Measurements from ENCODE around the gene EMILIN2. TPM values are rescaled to one million over a fixed set of nuclear protein-coding genes. Genes with fewer than 3 reads are reported as not detected.
"Not testable (repeated sequence)": the region's sequence is repeated elsewhere in the genome, so short reads cannot be mapped to it uniquely, and the experiment has no call there.

Gene EMILIN2
- total and polyA plus RNA-seq, 10 donors = 7.5 to 47.7 (median 21.3) TPM

DNA sequence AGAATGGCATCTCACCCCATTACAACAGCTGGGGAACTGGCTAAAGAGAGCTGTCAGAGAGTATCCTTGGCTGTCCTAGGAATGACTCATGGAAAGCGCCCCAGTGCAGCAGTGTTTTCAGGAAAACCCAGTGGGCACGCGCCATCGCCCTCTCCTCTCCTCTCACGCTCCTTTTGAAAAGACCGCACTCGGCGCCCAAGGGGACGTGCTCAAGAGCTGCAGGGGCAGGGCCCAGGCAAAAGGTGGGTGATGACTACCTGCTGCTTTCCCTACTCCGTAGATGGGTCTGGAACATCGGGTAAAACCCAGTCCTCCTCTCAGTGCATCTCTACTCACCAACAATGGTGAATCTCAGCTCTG is 68.1 kb downstream of the EMILIN2 start:
- intact Hi-C loops (cut with DNase I; ENCODE audit: low total_unique reads) = no loop called here
- Histone ChIP-seq H3K9me3 (no peaks in the 10 kb centered on the region), H3K27ac (no peak overlapping the region), H3K36me3 (peaks cover 4 to 98% (median 64%) of the 10 kb centered on the region in 6 donors), H3K4me1 (peaks cover 12 to 25% (median 23%) of the 10 kb centered on the region in 6 donors), H3K27me3 (replicated peaks in 1 of 7) (no peaks in the 10 kb centered on the region), H3K4me3 (no peak overlapping the region)
- DNase-seq = no peak
- 90 to 99% (median 97%) methylated on average over 11 of the region's 11 CpGs for WGBS, 5 donors
- TF ChIP-seq POLR2AphosphoS5 (IDR thresholded peaks at IDR 0.05) = peak in 1 of 3 donors; percentile 47
- TF ChIP-seq, protein P1, sequence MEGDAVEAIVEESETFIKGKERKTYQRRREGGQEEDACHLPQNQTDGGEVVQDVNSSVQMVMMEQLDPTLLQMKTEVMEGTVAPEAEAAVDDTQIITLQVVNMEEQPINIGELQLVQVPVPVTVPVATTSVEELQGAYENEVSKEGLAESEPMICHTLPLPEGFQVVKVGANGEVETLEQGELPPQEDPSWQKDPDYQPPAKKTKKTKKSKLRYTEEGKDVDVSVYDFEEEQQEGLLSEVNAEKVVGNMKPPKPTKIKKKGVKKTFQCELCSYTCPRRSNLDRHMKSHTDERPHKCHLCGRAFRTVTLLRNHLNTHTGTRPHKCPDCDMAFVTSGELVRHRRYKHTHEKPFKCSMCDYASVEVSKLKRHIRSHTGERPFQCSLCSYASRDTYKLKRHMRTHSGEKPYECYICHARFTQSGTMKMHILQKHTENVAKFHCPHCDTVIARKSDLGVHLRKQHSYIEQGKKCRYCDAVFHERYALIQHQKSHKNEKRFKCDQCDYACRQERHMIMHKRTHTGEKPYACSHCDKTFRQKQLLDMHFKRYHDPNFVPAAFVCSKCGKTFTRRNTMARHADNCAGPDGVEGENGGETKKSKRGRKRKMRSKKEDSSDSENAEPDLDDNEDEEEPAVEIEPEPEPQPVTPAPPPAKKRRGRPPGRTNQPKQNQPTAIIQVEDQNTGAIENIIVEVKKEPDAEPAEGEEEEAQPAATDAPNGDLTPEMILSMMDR (IDR thresholded peaks at IDR 0.05 in 8 of 11, conservative IDR thresholded peaks at IDR 0.05 in 3 of 11) = no peak
- no peak for TF ChIP-seq POLR2A (IDR thresholded peaks at IDR 0.05)

DNA sequence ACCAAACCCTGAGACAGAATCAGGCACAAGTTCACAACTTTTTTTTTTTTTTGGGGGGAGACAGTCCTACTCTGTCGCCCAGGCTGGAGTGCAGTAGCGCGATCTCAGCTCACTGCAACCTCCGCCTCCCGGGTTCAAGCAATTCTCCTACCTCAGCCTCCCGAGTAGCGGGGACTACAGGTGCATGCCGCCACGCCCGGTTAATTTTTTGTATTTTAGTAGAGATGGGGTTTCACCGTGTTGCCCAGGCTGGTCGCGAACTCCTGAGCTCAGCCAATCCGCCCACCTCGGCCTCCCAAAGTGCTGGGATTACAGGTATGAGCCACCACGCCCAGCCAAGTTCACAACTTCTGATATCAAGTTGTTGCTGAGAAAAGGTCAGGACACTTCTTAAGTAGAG is 68.7 kb downstream of the EMILIN2 start:
- H3K36me3 ChIP-seq = peaks cover 4 to 98% (median 65%) of the 10 kb centered on the region in 6 donors
- H3K4me3 ChIP-seq; H3K9me3 ChIP-seq; intact Hi-C loops (cut with DNase I; ENCODE audit: low total_unique reads); DNase-seq; H3K27me3 ChIP-seq (replicated peaks in 1 of 7): not testable (repeated sequence)
- peaks cover 12 to 25% (median 23%) of the 10 kb centered on the region in 6 donors for H3K4me1 ChIP-seq
- peak overlapping the region in 1 of 8 donors; percentile 55 for H3K27ac ChIP-seq
- WGBS, 5 donors = 90 to 97% (median 92%) methylated on average over 16 of the region's 16 CpGs

DNA sequence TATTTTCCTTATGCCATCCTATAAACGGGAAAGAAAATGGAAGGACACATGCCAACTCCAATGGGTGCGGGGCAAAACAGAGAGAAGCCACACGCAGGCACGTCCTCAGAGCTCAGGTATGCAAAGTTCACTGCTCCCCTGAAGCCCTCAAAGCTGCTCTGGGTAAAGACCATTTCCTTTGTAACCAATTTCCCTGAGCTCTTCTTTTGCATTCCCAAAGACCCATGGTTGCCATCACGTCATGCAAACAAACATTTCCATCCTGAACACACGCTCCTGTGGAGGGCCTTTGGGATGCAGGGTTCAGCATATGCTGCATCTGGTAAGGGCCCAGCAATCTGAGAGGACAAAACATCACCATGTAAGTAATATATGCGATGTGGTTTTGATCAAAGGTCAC is 69.4 kb downstream of the EMILIN2 start:
- Histone ChIP-seq H3K36me3 (peaks cover 4 to 98% (median 70%) of the 10 kb centered on the region in 6 donors), H3K27ac (peak overlapping the region in 4 of 8 donors; percentile 55 to 72 (median 64)), H3K4me1 (peaks cover 12 to 25% (median 23%) of the 10 kb centered on the region in 6 donors), H3K27me3 (replicated peaks in 1 of 7) (no peaks in the 10 kb centered on the region), H3K9me3 (no peaks in the 10 kb centered on the region), H3K4me3 (no peak overlapping the region)
- no peak for DNase-seq
- intact Hi-C loops (cut with DNase I; ENCODE audit: low total_unique reads) = no loop called here
- TF ChIP-seq POLR2AphosphoS5 (IDR thresholded peaks at IDR 0.05) (no peak), POLR2A (IDR thresholded peaks at IDR 0.05) (no peak)
- TF ChIP-seq, protein P1 (IDR thresholded peaks at IDR 0.05 in 8 of 11, conservative IDR thresholded peaks at IDR 0.05 in 3 of 11) = no peak
- 90 to 94% (median 93%) methylated on average over 7 of the region's 7 CpGs for WGBS, 5 donors

DNA sequence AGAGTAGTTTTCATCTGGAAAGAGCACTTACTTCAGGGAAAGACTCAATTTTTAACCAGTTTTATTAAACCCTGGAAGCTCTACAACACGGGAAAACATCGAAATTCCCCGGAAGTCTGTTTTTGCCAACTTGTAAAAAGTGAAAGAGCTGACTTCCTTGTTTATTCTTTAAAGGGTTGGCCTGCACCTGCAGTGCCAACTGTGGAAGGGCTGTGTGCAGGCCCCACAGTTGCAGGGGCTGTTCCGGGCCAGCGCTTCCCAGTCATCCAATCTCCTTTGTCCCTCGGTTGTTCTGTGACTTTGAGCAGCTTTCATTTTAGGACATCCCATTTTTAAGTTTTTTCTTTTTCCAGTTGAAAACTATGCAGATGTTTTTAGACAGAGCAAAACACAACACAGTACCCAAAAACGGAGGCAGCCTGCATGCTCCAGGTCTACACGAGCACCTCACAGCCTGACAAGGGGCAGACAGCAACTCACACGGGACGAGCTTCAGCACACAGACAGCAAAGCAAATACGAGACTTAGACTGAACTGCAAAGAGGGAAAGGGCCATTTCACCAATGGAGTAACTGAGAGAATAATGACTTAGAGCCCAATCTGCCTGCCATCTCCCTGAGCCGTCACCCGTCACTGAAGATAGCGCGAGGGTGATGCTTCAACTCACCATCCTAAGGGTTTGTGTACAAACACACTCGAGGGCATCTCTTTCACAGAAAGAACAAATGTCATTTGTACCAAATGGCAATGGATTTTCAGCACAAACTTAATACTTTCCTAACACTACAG is 70.6 kb downstream of the EMILIN2 start:
- peaks cover 4 to 98% (median 75%) of the 10 kb centered on the region in 6 donors for H3K36me3 ChIP-seq

More for the DNA sequence above, 70.6 kb downstream of the EMILIN2 start:
- no peaks in the 10 kb centered on the region for H3K9me3 ChIP-seq
- peaks cover 12 to 25% (median 23%) of the 10 kb centered on the region in 6 donors for H3K4me1 ChIP-seq
- peak overlapping the region in 7 of 8 donors; percentile 2 to 72 (median 62) for H3K27ac ChIP-seq
- intact Hi-C loops (cut with DNase I; ENCODE audit: low total_unique reads) = no loop called here
- DNase-seq = no peak
- 50 to 56% (median 53%) methylated on average over 16 of the region's 16 CpGs for WGBS, 5 donors
- TF ChIP-seq, protein P1 (IDR thresholded peaks at IDR 0.05 in 8 of 11, conservative IDR thresholded peaks at IDR 0.05 in 3 of 11) = no peak
- TF ChIP-seq POLR2A (IDR thresholded peaks at IDR 0.05) (no peak), POLR2AphosphoS5 (IDR thresholded peaks at IDR 0.05) (peak in 2 of 3 donors; percentile 42 to 57)
- no peaks in the 10 kb centered on the region for H3K27me3 ChIP-seq (replicated peaks in 1 of 7)
- peak overlapping the region in 1 of 8 donors; percentile 15 for H3K4me3 ChIP-seq

Measured in spleen (tissue), 11 donors.